Left cardiac atrium (tissue), 4 donors: ENCODE measurements around the gene LARP1B. TPM values are rescaled to one million over a fixed set of nuclear protein-coding genes. Genes with fewer than 3 reads are reported as not detected.
"Not testable (repeated sequence)": the region's sequence is repeated elsewhere in the genome, so short reads cannot be mapped to it uniquely, and the experiment has no call there.

ENCODE experiments used
- ATAC-seq, 2 donors: fragments of 200-7000 bp; cut with Tn5 transposase; one replicate each; pipeline ENCODE4 v1.9.1; 2020; ENCODE audit warnings: mild to moderate bottlenecking in 2 of 2, moderate library complexity in 2 of 2
- DNase-seq: peaks from one replicate; pipeline ENCODE4 v3.0.0-alpha.2; 2020
- intact Hi-C, 2 donors: fragments of 100-400 bp; cut with DNase I; formaldehyde crosslinking; loops; one replicate each; pipeline versions ENCODE4 v1.14.1 to v1.15.1; 2022 to 2023
- total RNA-seq, 2 donors: library from RNA; stranded (reverse); fragmentation: NEBNext Ultra II Directional; extraction: Animal tissue kit (Norgen Biotek cat#: 25700); gene quantifications; one replicate each; pipeline ENCODE4 v1.2.1, GENCODE V29; 2021
- donor health status: DM: no; HTN: yes; CAD: no.
- donor health status: DM: no; HTN: yes; CAD: no; lungs with severe emphysema.
- donor health status: DM: yes; HTN: yes; CAD: no.
- donor health status: Dilated cardiomyopathy.

The LARP1B gene
- total RNA-seq, 2 donors from 2014 or later: 9.7 to 15.7 TPM

- ATAC-seq (no peak), DNase-seq (no peak)
- intact Hi-C loops: no loop called here
These were observed 194.8 kb downstream of the LARP1B start for GRCh38 chr4:128255906-128256305.

GRCh38 chr4:128256539-128256938, 195.4 kb downstream of the LARP1B start:
- ATAC-seq: no peak
- no peak for DNase-seq
- intact Hi-C loops: no loop called here

GRCh38 chr4:128258166-128258565, 197.1 kb downstream of the LARP1B start:
- intact Hi-C loops, ATAC-seq: not testable (repeated sequence)

GRCh38 chr4:128259889-128260288, 198.8 kb downstream of the LARP1B start:
- ATAC-seq, intact Hi-C loops, DNase-seq: not testable (repeated sequence)

More at GRCh38 chr4:128258166-128258565, 197.1 kb downstream of the LARP1B start:
- DNase-seq: not testable (repeated sequence)

Other genes starting within 250 kb of the LARP1B start
- 1 to 10 TPM in 1 of 2 donors, under 1 TPM in 1; 0.68 to 2.4 TPM for gene PLK4, start 180.4 kb upstream of the LARP1B start, total RNA-seq
- 10 to 100 TPM in 1 of 2 donors, 1 to 10 TPM in 1; 9.8 to 10.5 TPM for gene MFSD8, start 96.1 kb upstream of the LARP1B start, total RNA-seq
- gene ABHD18, start 95.9 kb upstream of the LARP1B start, total RNA-seq: 10 to 100 TPM in 1 of 2 donors, 1 to 10 TPM in 1; 8.2 to 10.5 TPM
- gene PGRMC2, start 226.5 kb downstream of the LARP1B start, total RNA-seq: 10 to 100 TPM; 64.6 to 73.1 TPM